ELF-1 (cell line): ENCODE data around the gene SLC25A21.
A peak's percentile ranks its signal among the peaks of the same experiment; 100 is the strongest.
"Not testable (repeated sequence)": the region's sequence is repeated elsewhere in the genome, so short reads cannot be mapped to it uniquely, and the experiment has no call there.

Source experiments
- DNase-seq: peaks from one replicate; pipeline ENCODE4 v3.0.0-alpha.2; 2016; ENCODE audit warnings: low read depth, low spot score

SLC25A21 gene

DNA sequence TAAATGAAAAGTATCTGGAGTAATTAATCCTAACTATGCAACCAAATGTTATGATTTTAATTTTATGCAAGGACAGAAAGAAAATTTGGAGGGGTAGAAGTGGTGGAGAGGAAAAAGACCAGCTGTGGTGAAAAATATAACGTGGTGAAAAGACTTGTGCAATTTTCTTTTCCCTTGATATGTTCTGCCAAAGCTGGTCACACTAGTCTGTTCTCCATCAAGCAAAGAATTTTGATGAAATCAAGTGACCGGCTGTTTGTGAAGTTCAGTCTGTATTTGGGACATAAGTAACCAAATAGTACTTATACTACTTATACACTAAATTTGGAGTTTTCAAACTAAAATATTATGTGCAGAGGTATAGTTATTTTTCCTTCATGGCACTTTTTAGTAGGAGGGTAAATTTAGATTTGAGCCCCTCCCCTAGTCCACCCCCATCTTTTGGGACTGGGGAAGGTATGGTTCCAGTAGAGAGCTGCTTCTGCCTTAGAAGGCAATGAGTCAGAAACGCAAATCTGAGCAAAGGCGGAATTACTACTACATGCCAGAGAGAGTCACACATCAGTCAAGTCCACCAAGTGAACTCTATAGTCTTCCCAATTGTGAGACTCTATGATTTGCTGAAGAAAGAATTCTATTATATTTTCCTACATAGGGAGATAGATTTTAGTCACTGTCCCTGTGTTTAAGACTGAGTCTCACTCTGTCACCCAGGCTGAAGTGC lies 229.7 kb downstream of the SLC25A21 start:
- no peak for DNase-seq

DNA sequence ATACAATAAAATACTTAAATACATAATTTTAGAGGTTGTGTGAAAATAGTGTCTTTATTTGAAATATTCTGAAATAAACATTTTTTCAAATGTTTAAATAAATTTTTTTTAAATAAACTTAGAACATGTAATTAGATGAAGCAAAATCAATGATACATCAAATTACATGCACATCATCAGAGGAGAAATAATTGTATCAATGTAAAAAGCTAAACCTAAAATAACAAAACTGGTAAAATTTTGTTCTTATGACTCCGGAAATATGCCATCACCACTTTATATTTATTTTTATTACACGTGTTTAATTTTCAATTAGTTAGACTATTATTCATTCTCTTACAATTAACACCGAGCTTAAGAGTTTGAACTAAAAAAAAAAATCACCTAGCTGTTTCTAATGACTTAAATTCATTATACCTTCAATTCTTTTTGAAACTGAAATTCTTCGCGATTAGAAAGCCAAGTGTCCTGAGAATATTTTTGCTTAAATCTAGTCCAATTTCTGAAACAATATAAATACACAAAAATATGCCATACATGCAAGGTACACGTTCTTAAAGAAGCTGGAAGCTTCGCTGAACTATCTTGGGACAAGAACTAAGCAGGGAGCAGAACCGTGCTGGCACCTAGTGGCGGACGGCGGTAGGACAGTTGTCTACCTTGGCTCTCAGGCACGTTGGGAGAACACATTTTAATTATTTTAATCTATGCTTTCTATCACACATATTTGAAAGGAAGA lies 230.5 kb downstream of the SLC25A21 start:
- DNase-seq = peak; percentile 58

DNA sequence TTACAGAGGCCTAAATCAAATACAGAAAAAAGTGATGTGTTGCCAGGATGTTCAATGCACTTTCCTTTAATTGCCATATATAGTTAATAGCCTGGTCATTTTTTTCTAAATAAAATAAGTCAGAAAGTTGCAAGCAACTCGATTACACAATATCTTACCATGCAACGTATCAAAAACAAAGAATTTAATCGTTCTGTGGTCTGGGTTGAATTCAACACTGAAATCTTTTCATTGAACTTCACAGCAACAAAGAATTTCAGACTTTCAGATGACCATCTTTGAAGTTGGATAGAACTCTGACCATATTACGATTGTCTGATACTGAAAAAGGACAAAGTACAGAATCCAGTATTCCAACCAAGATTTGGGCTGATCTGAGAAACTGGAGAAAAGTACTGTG lies 231.9 kb downstream of the SLC25A21 start:
- no peak for DNase-seq

DNA sequence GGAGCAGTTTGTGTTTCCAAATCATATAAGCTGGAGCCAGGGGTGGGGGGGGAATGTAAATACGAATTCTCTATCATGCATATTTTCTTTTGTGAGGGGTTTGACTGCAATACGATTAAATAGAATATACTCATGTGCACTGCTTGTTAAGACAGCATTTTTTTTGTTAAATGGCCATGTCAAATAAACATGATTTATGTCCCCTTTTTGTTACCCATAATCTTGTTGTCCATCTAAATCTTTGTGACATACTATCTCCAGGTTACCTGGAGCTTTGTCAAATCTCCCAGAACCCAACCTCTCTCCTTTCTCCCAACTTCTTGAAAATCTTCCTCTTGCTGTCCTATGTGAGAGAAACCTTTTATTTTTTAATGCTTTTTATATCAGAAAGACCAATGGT lies 233.1 kb downstream of the SLC25A21 start:
- DNase-seq = no peak

DNA sequence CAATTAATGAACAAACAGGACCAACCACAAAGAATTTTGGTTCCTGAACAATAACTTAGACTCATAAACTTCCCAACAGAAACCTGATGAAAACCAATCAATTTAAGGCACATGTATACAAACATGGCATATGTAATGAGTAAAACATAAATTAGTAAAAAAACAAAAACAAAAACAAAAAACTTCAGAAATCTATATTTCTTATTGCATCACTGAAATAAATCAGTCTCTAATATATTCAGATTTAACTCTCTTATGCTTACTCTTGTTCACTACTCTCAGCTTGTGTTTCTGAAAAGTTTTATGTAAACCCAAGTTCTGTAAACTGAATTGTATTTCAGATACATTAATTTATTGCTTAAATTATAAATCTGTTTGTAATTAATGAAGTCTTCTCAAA lies 233.7 kb downstream of the SLC25A21 start:
- DNase-seq = no peak

DNA sequence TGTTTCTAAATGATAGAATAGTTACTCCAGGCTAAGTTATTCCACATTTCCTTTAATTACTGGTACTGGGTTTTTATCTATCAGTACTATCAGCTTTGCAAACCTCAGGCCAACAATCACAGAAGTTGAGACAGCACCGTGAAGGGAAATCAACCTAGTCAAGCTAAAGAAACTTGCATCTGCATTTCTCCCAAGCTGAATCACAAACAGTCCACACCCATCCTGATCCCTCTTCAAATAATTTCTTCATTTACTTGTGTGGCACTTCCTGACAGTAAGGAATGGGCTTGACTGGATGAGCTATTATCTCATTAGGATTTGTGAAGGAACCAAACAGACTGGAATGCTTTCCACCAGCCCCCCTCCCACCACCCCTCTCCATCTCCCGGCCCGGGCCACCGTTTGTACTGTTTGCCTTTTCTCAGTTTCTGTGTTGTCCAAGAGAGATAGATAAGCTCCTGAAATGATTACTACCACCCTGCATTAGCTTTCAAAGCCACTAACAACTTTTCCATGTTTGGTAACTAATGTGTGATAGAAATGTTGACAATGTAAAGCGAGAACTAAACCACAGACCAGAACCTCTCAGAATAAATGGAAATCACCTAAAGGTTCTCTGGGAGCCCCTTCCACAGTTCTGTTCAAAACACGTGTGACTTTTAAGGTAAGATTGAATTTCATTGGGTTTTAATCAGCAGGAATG lies 236.3 kb downstream of the SLC25A21 start:
- no peak for DNase-seq

DNA sequence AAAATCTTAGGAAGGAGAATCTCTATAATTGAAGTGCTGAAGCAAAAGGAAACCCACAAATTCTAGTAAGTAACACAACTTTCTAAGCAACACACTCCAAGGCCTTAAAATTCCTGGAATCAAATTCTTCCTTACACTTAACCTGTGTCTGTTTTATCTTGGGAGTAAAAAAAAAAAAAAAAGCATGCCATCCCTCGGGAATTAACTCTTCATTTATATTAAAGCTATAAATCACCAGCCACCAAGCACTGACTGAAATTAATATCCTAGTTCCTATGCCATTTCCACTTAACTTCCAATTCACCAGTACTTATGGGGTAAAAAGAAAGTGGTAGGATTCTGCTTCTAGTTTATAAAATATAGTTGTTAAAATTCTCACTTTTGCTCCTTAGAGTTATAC lies 238.1 kb downstream of the SLC25A21 start:
- no peak for DNase-seq

DNA sequence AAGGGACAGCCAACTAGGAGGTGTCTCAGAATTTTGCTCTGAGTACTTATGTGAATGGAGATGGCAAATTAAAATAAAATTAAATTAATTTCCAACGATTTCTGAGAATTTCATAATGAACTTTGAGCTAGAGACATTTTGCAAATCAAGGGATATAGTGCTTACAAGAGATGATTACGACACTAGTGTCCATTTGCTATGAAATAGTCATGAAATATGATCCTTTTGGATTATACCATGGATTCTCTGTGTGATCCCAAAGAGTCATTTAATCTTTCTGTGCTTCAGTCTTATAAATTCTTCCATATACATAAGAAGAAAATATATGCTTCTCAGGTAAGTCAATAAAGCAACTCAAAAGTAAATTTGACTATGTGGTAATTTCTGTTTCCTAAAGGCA lies 240.6 kb downstream of the SLC25A21 start:
- no peak for DNase-seq

DNA sequence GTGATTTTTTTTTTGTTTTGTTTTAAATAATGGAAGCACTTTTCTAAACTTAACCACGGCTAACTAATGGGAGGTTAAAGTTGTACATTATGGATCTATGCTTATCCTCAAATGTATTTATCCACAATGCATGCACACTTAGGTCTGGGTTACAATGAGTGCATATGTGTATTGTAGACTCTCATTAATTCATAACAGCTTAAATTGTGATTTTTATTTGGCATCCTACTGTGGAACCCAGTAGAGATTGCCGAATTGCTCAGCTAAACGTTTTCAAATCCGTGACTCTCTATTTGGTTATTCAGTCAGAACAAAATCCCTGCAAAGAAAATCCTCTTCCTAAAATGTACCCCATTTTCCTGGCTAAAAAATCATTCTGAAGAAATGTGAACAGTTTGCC lies 244.0 kb downstream of the SLC25A21 start:
- DNase-seq = no peak

DNA sequence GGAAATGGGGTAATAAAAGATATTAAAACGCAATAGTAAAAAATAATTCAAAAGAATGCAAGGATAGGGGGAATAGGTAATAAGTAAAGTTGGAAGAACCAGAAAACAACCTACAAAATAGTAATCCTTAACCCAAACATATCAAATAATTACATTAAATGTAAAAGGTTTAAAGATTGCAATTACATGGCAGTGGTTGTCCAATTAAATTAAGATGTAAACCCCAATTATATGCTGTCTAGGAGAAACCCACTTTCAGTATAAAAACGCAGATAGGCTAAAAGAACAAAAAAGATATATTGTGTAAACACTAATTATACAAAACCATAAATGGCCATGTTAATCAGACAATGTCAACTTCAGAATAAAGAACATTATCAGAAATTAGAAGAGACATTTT lies 247.3 kb downstream of the SLC25A21 start:
- DNase-seq = no peak

DNA sequence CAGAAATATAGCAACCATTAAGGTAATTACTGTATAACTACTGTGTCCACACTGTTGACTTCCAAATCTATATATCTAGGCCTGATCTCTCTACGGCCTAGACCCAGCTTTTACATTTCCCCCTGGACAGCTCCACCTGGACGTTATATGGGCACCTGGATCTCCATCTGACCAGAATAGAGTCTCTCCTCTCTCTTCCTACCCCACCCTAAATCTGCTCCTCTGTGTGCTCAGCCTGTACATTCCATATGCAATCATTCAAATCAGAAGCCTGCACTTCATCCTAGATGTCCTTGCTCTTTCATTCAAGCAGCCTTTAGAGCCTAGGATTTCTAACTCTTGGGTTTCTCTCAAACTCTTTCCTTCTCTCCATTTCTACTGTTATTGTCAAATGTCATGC lies 255.7 kb downstream of the SLC25A21 start:
- no peak for DNase-seq

DNA sequence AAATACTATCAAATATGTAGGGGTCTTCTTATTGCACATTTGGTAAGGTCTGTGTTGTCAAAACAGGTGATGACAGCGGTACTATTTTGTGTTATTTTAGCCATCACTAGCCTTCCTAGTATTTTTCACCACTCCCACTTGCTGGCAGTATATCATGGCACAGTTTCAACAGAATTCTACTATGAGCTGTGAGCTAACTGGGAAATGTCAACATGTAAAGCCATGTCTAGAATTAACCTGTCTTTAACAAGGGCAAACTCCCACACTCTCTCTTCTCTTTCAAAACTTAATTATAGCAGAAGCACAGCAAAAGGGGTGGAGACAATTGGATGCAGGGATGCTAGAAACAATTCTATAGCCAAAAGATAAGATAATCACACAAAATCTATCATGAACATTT lies 257.3 kb downstream of the SLC25A21 start:
- no peak for DNase-seq

DNA sequence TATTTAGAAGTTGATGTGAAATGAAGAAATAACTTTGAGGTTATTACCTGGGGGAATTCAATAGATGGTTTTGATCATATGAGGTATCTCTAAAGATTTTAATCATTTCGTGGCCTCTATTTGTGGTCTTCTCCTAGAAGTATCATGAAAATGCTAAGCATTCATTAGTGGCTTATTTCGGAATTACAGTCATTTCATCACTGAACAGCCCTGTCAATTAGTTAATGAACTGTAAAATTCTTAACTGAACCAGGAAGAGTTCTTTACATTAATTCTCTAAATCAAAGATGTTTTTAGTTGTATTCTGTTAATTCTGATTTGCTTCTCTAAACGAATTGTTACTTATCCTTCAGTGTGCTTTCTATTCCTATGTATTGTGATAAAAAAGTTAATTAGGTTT lies 261.8 kb downstream of the SLC25A21 start:
- no peak for DNase-seq

DNA sequence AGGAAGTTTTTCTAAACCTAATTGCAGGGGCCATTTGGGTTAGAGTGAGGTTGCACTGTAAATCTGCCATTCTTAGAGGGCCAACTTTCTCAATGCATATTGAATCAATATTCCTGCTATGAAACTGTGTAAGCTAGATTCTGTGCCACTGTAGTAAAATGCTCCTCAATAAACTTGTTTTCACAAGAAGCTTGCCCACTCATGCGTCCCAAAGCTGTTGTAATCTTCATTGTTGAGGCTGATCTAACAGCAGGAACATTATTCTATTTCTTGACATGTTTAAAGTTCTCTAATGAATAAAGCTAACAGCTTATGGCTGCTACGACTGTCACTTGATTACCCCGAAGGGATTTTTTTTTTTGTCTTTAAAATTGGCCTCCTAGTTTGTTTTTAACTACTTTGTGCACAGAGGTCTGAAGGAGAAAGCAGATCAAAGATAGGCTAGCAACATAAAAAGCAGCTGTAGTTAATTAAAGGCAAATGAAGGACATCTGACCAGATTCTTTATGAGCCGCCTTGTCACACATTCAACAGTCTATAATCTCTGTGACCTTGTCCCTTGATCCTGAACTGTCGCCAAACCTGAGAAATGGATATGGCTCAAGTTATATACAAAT lies 267.0 kb downstream of the SLC25A21 start:
- no peak for DNase-seq

DNA sequence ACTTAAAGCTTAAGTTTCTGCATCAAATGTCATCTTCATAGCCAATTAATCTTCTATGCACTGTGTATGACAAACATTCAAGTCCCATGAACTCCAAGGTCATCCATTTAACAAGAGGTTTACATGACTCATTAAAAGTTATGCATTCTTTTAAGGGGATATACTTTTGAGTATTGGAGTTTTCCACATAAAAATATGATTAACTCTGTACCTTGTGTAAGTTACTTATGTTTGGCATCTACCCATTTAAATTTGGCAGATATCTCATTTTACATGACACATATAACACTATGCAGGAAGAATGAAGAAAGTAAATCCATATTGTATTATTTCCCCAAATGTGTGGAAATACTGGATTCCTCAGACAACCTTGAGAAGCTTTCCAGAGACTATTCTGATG lies 270.5 kb downstream of the SLC25A21 start:
- no peak for DNase-seq

DNA sequence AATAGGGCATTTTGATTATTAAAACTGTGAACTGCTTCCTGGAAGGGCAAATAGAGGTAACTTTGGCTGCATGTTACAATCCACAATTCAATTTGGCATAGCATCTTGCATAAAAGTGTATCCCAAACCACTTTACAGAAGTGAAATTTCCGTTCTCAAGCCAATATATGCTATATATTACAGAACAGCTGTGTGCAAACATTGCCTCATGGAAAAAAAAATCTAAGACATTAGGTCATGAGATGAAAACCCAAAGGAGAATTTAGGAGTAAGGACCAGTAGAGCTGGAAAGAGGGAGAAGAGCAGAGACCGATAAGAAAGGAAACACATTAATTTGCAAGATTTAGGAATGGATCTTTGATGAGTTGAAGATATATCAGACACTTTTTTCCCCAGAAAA lies 271.6 kb downstream of the SLC25A21 start:
- DNase-seq = no peak

DNA sequence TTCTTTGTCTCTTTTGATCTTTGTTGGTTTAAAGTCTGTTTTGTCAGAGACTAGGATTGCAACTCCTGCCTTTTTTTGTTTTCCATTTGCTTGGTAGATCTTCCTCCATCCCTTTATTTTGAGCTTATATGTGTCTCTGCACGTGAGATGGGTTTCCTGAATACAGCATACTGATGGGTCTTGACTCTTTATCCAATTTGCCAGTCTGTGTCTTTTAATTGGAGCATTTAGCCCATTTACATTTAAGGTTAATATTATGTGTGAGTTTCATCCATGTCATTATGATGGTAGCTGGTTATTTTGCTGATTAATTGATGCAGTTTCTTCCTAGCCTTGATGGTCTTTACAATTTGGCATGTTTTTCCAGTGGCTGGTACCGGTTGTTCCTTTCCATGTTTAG lies 276.1 kb downstream of the SLC25A21 start:
- not testable (repeated sequence) for DNase-seq

DNA sequence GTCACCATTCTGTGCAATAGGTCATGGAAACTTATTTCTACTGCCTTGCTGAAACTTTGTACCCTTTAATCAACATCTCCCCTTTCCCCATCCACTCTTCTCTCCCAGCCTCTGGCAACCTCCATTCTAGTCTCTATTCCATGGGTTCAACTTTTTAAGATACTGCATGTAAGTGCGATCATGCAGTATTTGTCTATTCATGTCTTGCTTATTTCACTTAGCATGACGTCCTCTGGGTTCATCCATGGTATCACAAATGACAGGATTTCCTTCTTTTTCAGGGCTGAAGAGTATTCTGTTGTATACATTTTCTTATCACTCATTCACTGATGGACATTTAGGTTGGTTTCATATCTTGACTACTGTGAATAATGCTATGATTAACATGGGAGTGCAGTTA lies 288.4 kb downstream of the SLC25A21 start:
- no peak for DNase-seq

DNA sequence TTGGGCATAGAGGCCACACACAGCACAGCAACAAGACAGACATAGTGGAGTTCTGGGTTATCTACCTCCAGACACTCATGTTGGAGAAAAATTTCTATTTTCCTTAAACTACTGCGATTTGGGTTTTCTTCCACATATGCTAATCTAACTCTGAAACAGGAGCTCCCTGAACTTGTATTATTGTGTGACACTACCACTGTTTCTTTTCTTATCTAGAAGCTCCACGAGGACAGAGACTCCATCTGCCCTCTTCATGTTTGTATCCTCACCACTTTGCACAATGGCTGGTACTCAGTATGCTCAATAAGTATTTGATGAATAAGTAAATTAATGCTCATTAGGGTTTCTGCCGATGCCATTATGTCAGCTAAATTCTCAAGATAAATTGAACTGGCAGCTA lies 292.1 kb downstream of the SLC25A21 start:
- no peak for DNase-seq

DNA sequence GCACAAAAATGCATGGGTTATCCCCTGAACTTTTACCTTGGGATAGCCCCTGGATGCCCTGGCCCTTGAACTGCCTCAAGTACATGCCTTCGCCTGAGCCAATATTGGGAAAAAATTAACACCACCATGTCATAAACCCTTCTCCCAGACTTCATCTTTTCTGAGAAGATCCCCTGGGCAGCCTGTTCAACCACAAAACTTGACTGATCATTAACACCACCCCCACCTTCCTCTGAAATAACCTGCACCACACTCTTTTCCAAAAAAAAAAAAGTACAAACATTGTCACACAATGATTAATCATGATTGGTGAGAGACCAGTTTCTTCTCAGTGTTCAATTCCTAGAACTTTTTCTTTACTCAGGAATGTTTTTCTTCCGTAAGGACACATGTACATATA lies 292.8 kb downstream of the SLC25A21 start:
- DNase-seq = no peak

DNA sequence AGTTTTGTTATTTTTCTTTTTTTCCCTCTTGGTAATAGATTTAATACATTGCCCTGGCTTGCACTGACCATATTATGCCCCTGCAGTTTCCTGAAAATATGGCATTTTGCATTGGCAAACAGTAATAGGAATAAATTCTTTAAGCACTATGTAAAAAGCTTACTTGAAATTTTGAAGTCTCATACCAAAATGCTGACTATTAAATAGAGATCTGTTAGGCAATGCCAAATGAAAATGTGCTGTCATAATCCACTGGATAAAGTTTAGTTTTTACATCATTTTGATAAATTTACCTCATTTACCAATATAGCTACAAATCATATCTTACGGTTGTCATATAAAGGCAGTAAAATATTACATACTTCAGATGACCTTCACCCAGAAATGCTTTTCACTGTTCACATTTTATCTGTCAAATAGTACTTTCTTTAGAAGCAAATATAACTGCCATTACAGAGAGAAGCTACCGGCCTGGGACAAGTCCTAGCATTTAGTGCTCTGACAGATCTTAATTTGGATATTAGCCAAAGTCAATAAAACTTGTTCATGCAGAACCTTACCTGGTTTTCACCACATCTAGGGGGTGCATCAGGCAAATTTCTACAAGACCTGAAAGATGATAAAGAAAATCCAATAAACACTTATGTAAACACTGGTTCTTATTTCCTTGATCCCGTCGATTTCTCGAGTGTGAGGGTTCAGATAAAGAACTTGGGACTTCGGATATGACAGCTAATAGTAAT lies 297.8 kb downstream of the SLC25A21 start:
- no peak for DNase-seq

DNA sequence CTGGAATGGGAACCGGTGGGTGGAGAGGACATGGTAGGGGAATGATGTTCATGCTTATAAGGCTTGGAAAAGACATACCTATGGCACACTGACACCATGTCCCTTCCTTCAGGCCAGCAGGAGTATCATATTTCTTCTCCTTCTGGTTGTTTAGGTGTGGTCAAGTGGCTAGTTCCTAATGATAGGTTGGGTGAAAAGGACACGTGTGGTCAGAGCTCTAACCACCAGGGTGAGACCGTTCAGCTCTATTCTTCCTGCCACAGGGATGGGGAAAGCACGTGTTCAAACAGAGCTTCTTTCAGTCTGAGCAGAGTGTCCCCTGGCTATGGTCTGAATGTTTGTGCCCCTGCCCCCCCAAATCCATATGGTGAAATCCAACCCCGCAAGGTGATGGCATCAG lies 301.6 kb downstream of the SLC25A21 start:
- DNase-seq = no peak
